GM18526 (cell line): ENCODE results near the gene VGLL4.

Source experiments
- POLR2A ChIP-seq: IDR thresholded peaks from 3 replicates; pipeline ENCODE4 v1.6.1; 2011; ENCODE audit not compliant: insufficient read length; ENCODE audit errors: extremely low read depth

VGLL4 gene

GRCh38 chr3:11560746-11561145 is 83.0 kb downstream of the VGLL4 start:
- no peak for TF ChIP-seq POLR2A

GRCh38 chr3:11559816-11560633 is 83.7 kb downstream of the VGLL4 start:
- TF ChIP-seq POLR2A = no peak

GRCh38 chr3:11558918-11559815 is 84.5 kb downstream of the VGLL4 start:
- no peak for TF ChIP-seq POLR2A

GRCh38 chr3:11558411-11558903 is 85.3 kb downstream of the VGLL4 start:
- no peak for TF ChIP-seq POLR2A

DNA sequence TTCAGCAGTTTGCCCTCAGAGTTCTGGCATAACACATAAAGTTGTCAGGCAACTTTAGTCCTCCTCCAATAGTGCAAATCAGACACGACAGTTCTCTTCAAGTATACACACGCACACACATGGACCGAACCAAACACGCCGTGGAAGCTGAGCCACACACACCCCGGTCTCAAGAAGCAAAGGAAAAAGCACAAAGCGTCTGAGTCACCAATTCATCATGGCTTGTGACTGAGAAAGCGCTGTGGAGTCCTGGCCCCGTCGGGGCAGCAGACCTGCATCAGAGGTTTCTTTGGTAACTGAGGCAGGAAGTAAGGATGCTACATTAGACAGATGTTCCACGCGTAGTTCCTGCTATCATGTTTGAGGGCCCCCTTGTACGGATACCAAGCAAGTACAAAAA is 85.7 kb downstream of the VGLL4 start:
- no peak for TF ChIP-seq POLR2A

GRCh38 chr3:11556851-11557644 is 86.7 kb downstream of the VGLL4 start:
- no peak for TF ChIP-seq POLR2A

GRCh38 chr3:11555881-11556633 is 87.7 kb downstream of the VGLL4 start:
- TF ChIP-seq POLR2A = no peak

DNA sequence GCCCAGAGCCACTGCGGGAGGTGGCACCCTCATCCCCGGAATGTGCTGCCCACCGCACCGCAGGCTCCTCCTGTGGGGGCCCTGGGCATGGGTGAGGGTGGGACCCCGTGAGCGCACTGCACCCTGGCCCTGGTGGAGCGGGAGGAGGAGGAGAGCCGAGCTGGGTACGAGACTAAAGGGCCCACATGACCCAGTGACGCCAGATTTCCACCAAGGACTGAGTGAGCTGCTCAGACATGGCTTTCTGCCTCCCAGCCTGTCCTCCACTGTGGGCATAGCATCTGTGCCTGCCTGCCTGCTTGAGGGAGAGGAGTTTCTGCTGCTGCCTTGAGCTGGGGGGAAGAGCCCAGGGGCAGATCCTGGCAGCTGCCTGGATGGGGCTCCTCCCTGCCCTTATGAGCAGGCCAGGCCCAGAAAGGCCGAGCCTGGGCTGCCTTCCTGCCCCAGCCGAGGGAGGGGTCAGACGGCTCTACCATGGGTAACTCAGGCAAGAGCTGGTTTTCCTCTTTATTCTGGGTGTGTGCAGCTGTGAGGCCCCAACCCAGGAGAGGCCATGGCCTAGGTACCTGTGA is 88.4 kb downstream of the VGLL4 start:
- no peak for TF ChIP-seq POLR2A

DNA sequence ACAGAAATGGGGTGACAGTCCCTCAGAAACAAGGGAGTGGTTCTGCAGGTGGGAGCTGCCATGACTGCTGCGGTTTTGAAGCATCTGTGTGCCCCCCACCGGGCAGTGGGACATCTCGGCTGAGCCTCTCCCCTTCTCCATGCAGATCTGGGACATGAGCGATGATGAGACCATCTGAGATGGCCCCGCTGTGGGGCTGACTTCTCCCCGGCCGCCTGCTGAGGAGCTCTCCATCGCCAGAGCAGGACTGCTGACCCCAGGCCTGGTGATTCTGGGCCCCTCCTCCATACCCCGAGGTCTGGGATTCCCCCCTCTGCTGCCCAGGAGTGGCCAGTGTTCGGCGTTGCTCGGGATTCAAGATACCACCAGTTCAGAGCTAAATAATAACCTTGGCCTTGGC is 89.0 kb downstream of the VGLL4 start:
- TF ChIP-seq POLR2A = no peak

DNA sequence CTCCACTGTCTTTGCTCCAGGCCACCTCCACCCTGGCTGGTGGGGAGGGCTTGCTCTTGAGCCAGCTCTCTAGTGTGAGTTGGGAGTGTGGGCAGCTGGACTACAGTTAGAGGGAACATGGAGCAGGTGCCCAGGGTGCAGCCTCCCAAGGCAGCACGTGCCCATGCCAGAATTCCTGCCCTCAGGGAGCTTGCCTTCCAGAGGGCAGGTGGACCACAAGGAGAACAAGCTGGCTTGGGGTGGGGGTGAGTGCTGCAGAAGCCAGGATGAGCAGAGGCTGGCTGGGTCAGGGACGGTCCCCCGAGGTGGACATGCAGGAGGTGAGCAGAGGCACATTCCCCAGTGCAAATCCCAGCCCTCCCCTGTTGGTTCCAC is 89.5 kb downstream of the VGLL4 start:
- no peak for TF ChIP-seq POLR2A

DNA sequence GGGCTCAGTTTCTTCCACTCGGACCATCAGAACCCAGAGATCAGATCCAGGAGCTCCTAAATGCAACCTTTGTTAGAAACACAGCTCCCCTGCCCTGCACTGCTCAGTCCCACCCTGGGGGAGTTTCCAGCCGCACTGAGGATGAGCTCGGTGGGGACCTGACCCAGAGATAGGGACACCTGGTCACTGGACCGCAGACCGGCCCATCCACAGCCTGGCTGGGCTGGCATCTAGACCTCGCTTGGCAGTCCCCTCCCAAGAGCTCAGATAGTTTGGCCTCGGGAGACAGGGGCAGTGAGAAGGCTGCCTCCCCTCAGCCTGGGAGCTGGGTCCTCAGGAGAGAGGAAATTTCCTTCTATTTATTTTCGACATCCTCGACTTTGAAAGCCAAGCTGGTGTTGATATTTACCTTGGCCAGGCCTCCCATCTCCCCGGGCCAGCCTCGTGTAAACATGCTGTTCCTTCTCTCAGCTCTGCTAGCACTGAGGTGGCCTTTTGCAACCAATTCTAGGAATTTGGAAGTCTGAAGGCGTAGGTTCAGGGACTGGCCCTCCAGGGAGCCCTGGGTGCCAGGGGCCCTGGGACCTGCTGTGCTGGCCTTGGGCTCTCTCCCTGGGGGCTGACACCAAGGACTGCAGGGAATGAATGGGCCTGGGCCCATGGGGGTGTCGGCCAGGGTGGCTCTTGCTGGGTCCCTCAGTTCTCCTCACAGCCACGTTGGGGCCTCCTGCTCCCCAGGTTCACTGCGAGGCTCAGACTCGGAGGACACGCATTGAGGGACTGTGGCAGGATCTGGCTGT is 90.1 kb downstream of the VGLL4 start:
- TF ChIP-seq POLR2A = no peak

GRCh38 chr3:11552289-11553264 is 91.1 kb downstream of the VGLL4 start:
- TF ChIP-seq POLR2A = no peak
